ACC112 (cell line): ENCODE results near the gene MAP7D1.
A peak's percentile ranks its signal among the peaks of the same experiment; 100 is the strongest.

Experiments
- H2AFZ ChIP-seq: fragments of 200-600 bp; sonication (generic); one replicate; pipeline ENCODE4 v1.6.0; 2017; ENCODE audit warnings: antibody characterized with exemption, low read length; ENCODE audit not compliant: unreplicated experiment
- H3K27ac ChIP-seq: fragments of 200-600 bp; sonication (generic); 2 replicates; pipeline ENCODE4 v1.5.1; 2014; ENCODE audit warnings: low read depth, mild to moderate bottlenecking, antibody characterized with exemption, low read length, moderate library complexity
- H3K27me3 ChIP-seq: fragments of 200-600 bp; sonication (generic); 2 replicates; pipeline ENCODE4 v1.6.1; 2014; ENCODE audit warnings: mild to moderate bottlenecking, antibody characterized with exemption, low read length, moderate library complexity, mixed read lengths; ENCODE audit not compliant: insufficient read depth
- H3K36me3 ChIP-seq: fragments of 200-600 bp; sonication (generic); 2 replicates; pipeline ENCODE4 v1.6.1; 2016; ENCODE audit warnings: mild to moderate bottlenecking, antibody characterized with exemption, low read length, moderate library complexity, mixed read lengths; ENCODE audit not compliant: insufficient read depth
- H3K4me1 ChIP-seq: fragments of 200-600 bp; sonication (generic); one replicate; pipeline ENCODE4 v1.6.1; 2016; ENCODE audit warnings: low read length, mixed read lengths; ENCODE audit not compliant: insufficient read depth, unreplicated experiment, control insufficient read depth
- H3K4me3 ChIP-seq: fragments of 200-600 bp; sonication (generic); 2 replicates; pipeline ENCODE4 v1.5.1; 2014; ENCODE audit warnings: mild to moderate bottlenecking, low read depth, low read length
- H3K79me2 ChIP-seq: fragments of 200-600 bp; sonication (generic); one replicate; pipeline ENCODE4 v1.6.0; 2016; ENCODE audit warnings: low read length; ENCODE audit not compliant: control insufficient read depth, unreplicated experiment, insufficient read depth

Gene MAP7D1

DNA sequence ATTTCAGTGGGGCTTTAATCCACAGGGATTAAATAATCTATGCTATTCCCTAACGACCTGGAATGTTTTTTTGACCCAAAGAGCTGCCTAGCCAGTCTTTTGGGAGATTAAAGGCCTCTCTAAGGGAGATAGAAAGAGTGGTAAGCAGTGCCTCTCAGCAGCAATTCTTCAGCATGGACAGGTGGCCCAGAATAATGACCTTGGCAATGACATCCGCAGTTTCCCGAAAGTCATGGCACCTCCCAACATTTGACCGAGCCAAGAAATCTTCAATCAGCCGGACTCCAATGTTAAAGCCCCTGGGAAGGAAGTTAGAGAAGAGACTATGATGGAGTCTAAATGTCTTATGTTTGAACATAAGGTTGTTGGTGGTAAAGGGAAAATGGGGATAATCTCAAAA, 16.4 kb upstream of the MAP7D1 start:
- Histone ChIP-seq H3K79me2 (peaks cover 46% of the 10 kb centered on the region), H3K4me3 (no peak overlapping the region), H3K4me1 (peaks cover 42% of the 10 kb centered on the region), H3K27ac (no peak overlapping the region), H2AFZ (no peak overlapping the region), H3K36me3 (peaks cover 6% of the 10 kb centered on the region; the same call in 1 of the 2 replicates), H3K27me3 (no peaks in the 10 kb centered on the region)

DNA sequence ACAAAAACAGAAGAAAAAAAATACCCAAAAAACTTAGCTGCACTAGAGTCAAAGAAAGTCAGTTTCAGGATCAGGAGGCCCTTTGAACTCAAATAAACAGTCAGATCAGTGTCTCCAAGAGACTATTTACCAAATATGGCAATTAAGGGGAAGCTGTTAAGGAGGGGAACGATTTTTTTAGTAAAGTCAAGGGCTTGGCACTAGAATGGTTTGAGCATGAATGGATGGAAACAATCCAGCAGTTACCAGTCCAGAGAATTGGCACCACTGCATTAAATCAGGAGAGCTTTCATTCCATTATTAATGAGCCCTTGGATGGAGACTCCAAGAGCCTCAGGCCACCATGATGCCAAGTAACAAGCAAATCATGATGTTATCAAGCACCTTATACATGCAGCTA, 13.8 kb upstream of the MAP7D1 start:
- Histone ChIP-seq H3K4me1 (peaks cover 16% of the 10 kb centered on the region), H3K27me3 (no peaks in the 10 kb centered on the region), H3K36me3 (peaks cover 6% of the 10 kb centered on the region; the same call in 1 of the 2 replicates), H2AFZ (no peak overlapping the region), H3K4me3 (no peak overlapping the region), H3K27ac (no peak overlapping the region), H3K79me2 (peaks cover 62% of the 10 kb centered on the region)

DNA sequence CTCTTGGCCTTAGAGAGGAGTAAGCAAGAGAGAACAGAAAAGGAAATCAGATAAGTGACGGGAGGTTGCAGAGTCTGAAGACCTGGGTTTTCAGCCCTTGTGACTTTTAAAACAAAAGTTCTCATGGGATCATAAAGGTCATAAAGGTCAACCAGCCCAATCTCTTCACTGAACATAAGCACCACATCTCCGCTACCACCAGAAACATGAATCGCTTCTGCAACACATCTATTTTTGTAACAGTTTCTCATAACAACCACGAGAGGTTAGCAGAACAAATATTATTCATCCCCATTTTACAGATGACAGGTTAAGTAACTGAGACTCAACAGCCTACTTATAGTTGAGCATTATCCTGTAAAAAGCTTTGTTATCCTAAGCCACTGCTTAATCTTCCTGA, 12.5 kb upstream of the MAP7D1 start:
- Histone ChIP-seq H3K4me3 (no peak overlapping the region), H3K79me2 (peaks cover 75% of the 10 kb centered on the region)

DNA sequence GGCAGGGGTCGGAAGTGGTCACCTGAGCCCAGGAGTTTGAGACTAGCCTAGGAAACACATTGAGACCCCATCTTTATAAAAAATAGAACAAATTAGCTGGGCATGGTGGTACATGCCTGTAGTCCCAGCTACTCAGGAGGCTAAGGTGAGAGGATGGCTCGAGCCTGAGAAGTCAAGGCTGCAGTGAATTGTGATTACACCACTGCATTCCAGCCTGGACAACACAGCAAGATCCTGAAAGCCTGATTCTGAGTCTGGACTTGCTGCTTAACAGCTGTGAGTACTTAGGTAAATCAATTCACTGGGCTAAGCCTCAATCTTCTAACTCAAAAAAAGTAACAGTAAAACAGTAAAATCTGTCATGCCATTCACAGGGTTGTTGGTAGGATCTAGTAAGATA, 11.5 kb upstream of the MAP7D1 start:
- H2AFZ ChIP-seq = no peak overlapping the region
- no peak overlapping the region for H3K27ac ChIP-seq
- peaks cover 79% of the 10 kb centered on the region for H3K79me2 ChIP-seq
- no peaks in the 10 kb centered on the region for H3K36me3 ChIP-seq
- no peaks in the 10 kb centered on the region for H3K27me3 ChIP-seq
- H3K4me1 ChIP-seq = peaks cover 16% of the 10 kb centered on the region
- H3K4me3 ChIP-seq = no peak overlapping the region

More for the DNA sequence above, 12.5 kb upstream of the MAP7D1 start:
- peaks cover 16% of the 10 kb centered on the region for H3K4me1 ChIP-seq
- H3K27me3 ChIP-seq = no peaks in the 10 kb centered on the region
- no peak overlapping the region for H3K27ac ChIP-seq
- H2AFZ ChIP-seq = no peak overlapping the region
- 0 out of 2 replicates have a peak, but pooled peaks cover under 1% of the 10 kb centered on the region for H3K36me3 ChIP-seq

DNA sequence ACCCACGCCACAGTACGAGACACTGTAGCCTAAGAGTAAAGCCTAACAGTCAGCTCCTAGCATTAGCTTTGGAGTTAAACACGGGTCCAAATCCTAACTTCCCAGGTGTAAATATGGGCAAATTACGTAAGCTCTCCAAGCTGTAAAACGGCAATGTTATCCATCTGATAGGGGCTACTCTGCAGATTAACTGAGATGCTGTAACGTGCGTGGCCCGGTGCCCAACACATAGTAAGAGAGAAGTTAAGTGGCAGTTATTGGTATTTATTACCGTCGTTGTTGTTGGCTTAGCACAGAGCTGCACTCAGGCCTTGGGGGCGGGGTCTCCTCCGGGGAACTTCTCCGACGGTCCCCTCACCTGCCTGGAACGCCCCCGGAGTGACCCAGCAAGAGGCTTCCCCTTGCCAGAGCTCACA, 7.1 kb upstream of the MAP7D1 start:
- H3K36me3 ChIP-seq = no peaks in the 10 kb centered on the region
- peaks cover 41% of the 10 kb centered on the region for H3K79me2 ChIP-seq
- peak overlapping the region; percentile 81 for H3K4me3 ChIP-seq
- H3K4me1 ChIP-seq = peaks cover 29% of the 10 kb centered on the region
- H2AFZ ChIP-seq = no peak overlapping the region
- no peaks in the 10 kb centered on the region for H3K27me3 ChIP-seq
- H3K27ac ChIP-seq = peak overlapping the region; percentile 97; the same call in 1 of the 2 replicates

DNA sequence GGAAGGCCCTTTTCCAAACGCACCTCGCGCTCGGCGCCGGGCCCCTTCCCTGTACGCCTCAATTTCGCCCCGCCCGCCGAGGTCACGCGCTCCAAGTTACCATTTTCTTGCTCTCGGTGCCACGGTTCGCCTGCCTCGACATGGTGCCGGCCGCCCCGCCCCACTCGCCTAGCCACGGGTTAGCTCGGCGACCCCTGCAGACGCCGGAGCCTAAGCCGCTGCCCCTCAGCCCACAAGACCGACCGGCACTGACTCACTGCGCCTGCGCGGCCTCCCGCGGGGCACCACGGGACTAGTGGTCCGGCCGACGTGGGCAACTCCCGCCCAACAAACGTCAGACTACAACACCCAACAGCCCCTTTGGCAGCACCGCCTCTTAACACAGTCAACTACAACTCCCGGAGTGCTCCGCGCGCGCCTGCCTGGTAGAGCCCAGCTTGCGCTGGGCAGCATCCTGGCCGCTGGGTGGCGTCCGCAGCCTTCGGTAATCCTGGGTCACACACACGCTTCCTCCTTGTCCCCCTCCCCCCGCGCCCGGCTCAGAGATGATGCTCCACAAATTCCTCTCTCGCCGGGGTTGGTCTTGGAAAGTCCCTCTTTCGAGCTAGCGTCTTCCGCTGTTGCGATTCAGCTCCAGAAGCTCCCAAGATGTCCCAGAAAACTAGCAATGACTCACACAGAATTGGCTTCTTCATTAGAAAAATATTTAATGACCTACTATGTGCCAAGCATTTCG, 6.6 kb upstream of the MAP7D1 start, which contains the start of gene TRAPPC3:
Gene TRAPPC3 (minus strand): TSS at position 250 of the 736 bp plus-strand sequence. CDS start 108 bp downstream, at position 142.
- peaks cover 30% of the 10 kb centered on the region for H3K4me1 ChIP-seq
- H3K27ac ChIP-seq = peak within 1 kb of the TSS; percentile 97
- no peaks in the 10 kb centered on the region for H3K36me3 ChIP-seq
- no peaks in the 10 kb centered on the region for H3K27me3 ChIP-seq
- no peak within 1 kb of the TSS for H2AFZ ChIP-seq
- H3K4me3 ChIP-seq = peak within 1 kb of the TSS; percentile 81
- peaks cover 37% of the 10 kb centered on the region for H3K79me2 ChIP-seq

DNA sequence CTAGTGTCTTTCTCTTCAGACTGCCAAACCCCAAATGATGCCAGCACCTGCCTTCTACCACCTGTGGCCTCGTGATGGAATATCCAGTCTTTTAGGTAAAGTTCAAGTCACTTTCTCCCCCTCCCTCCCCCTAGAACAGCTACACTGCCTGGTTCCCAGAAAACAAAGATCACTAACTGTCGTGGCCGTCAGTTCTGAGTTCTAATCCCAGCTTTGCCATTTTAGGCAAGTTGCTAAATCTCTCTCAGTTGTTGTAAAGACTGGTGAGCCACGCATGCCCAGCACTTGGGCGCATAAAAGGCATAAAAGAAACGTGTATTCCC, 6.0 kb upstream of the MAP7D1 start:
- peaks cover 34% of the 10 kb centered on the region for H3K79me2 ChIP-seq
- H3K27ac ChIP-seq = peak overlapping the region; percentile 97
- H3K4me1 ChIP-seq = peaks cover 35% of the 10 kb centered on the region
- H2AFZ ChIP-seq = no peak overlapping the region
- H3K4me3 ChIP-seq = peak overlapping the region; percentile 23; the same call in 1 of the 2 replicates
- H3K27me3 ChIP-seq = no peaks in the 10 kb centered on the region
- H3K36me3 ChIP-seq = no peaks in the 10 kb centered on the region

DNA sequence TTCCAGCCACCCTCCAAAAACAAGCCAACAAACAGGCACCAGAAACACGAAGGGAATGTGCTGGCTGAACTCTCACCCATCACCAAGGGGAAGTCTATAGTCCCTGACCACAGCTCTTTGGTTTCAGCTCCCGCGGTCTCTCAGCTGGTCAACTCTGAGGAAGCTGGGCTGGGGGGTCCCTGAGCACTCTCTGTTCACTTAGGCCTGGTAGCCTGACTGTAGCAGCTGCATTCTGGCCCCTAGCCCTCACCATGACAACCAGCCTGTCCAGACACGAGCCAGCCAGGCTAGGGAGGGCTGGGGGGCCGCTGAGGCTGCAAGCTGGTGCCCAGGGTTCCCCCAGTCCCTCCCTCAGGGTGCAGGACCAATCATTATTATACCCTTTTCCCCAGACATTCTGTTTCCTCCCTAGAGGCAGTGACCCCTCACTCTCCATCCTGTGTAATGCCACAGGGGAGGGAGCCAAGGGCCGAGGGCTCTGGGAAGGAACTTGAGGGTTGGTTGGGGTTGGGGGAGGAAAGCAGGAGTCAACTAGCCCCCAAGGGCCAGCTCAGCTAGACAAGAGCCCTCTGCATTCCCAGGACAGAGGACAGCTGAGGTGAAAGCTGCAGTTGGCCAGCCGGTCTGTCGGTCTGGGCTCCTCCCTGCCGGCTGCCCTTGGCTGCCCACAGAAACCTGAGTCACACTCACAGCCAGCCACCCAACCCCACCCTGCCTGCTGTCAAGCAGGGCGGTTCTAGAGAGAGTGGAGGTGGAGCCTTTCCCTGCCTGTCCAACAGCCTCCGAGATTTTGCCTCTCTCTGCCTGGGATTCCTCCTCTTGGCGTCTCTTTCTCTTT, 5.4 kb upstream of the MAP7D1 start:
- Histone ChIP-seq H3K27me3 (no peaks in the 10 kb centered on the region), H3K36me3 (no peaks in the 10 kb centered on the region), H3K27ac (peak overlapping the region; percentile 97), H2AFZ (no peak overlapping the region), H3K4me3 (peak overlapping the region; percentile 23), H3K4me1 (peaks cover 40% of the 10 kb centered on the region), H3K79me2 (peaks cover 34% of the 10 kb centered on the region)

DNA sequence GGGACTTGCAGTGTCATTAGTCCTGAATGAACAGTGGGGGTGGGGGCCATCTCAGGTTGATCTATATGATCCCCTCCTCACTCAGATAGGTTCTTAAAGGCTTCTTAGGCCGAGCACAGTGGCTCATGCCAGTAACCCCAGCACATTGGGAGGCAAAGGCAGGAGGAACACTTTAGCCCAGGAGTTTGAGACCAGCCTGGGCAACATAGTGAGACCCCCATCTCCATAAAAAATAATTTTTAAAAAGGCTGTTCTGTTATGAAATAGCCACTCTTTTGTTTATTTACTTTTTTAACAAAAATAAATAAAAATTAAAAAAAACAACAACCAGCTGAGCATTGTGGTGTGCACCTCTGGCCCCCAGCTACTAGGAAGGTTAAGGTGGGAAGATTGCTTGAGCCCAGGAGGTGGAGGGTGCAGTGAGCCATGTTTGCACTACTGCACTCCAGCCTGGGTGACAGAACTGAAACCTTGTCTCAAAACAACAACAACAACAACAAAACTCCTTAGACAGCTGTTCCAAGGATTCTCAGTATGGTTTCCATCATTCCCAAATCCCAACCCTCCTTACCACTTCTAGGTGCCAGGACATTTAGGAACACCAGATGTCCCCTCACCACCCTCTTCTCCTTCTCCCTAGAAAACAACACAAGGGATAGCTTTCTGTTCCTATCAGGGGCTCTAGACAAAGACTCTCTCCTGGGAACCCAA, 4.7 kb upstream of the MAP7D1 start:
- peak overlapping the region; percentile 53 for H2AFZ ChIP-seq
- peak overlapping the region; percentile 9; the same call in 1 of the 2 replicates for H3K4me3 ChIP-seq

DNA sequence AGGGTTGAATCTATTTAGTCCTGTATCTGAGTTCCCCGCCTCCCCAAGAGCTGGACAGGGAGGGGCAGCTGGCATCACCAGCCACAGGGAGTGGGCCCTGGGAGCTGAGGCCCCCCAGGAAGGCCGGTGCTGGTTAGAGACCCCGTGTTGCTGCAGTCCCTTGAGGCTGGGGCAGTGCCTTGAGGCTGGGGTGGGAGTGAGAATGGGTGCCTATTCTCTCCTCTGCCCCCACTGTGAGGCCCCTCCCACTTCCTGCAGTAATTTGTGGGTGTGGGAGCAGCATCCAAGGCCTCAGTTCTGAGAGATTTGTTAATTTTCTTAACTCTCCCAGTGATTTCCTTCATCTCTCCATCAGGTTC, 4.1 kb upstream of the MAP7D1 start:
- Histone ChIP-seq H3K36me3 (no peaks in the 10 kb centered on the region), H3K27ac (peak overlapping the region; percentile 97), H3K4me3 (peak overlapping the region; percentile 9; the same call in 1 of the 2 replicates), H3K79me2 (peaks cover 38% of the 10 kb centered on the region), H2AFZ (peak overlapping the region; percentile 53), H3K27me3 (no peaks in the 10 kb centered on the region), H3K4me1 (peaks cover 40% of the 10 kb centered on the region)

More for the DNA sequence above, 4.7 kb upstream of the MAP7D1 start:
- Histone ChIP-seq H3K27ac (peak overlapping the region; percentile 97), H3K27me3 (no peaks in the 10 kb centered on the region), H3K4me1 (peaks cover 40% of the 10 kb centered on the region), H3K79me2 (peaks cover 37% of the 10 kb centered on the region), H3K36me3 (no peaks in the 10 kb centered on the region)
